Stimulated activated CD8-positive, alpha-beta memory T cell treated with anti-CD3 and anti-CD28 coated beads, Interleukin-4, amount 100 ng/mL, for 4 hours (primary cell): ENCODE results near the gene FAT1.
"Not testable (repeated sequence)": the region's sequence is repeated elsewhere in the genome, so short reads cannot be mapped to it uniquely, and the experiment has no call there.

Experiments used
- DNase-seq, 2 donors: peaks; one replicate each; pipeline ENCODE4 v3.0.0-alpha.2; 2020; ENCODE audit warnings: low read depth in 2 of 2, low spot score in 1 of 2

Gene FAT1, protein sequence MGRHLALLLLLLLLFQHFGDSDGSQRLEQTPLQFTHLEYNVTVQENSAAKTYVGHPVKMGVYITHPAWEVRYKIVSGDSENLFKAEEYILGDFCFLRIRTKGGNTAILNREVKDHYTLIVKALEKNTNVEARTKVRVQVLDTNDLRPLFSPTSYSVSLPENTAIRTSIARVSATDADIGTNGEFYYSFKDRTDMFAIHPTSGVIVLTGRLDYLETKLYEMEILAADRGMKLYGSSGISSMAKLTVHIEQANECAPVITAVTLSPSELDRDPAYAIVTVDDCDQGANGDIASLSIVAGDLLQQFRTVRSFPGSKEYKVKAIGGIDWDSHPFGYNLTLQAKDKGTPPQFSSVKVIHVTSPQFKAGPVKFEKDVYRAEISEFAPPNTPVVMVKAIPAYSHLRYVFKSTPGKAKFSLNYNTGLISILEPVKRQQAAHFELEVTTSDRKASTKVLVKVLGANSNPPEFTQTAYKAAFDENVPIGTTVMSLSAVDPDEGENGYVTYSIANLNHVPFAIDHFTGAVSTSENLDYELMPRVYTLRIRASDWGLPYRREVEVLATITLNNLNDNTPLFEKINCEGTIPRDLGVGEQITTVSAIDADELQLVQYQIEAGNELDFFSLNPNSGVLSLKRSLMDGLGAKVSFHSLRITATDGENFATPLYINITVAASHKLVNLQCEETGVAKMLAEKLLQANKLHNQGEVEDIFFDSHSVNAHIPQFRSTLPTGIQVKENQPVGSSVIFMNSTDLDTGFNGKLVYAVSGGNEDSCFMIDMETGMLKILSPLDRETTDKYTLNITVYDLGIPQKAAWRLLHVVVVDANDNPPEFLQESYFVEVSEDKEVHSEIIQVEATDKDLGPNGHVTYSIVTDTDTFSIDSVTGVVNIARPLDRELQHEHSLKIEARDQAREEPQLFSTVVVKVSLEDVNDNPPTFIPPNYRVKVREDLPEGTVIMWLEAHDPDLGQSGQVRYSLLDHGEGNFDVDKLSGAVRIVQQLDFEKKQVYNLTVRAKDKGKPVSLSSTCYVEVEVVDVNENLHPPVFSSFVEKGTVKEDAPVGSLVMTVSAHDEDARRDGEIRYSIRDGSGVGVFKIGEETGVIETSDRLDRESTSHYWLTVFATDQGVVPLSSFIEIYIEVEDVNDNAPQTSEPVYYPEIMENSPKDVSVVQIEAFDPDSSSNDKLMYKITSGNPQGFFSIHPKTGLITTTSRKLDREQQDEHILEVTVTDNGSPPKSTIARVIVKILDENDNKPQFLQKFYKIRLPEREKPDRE (N-terminal part only)

GRCh38 chr4:186723292-186724057 lies at the start of gene FAT1:
FAT1 (minus strand) TSS chr4:186723856; CDS start chr4:186709827, 14,029 bp downstream.
- DNase-seq, result no peak

- DNase-seq, result no peak
These were observed 49.4 kb upstream of the FAT1 start for GRCh38 chr4:186772936-186773487.

DNA sequence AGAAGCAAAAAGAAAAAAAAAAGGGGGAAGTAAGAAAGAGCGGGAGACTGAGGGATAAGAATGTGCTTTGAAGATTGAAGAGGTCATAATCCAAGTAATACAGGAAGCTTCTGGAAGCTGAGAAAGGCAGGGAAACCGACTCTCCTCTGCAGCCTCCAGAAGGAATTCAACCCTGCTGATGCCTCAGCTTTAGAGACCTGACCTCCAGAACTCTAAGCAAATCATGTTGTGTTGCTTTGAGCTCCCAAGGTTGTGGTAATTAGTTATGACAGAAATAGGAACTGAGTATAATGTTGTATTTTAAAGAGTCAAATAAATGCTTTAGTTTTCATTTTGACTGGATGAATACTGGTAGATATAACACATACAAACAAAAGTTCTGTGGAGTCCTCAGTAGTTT lies 48.0 kb upstream of the FAT1 start:
- DNase-seq, result no peak

- DNase-seq, result no peak
These were observed 47.0 kb upstream of the FAT1 start for GRCh38 chr4:186770481-186771175.

- no peak for DNase-seq
These were observed 44.1 kb upstream of the FAT1 start for GRCh38 chr4:186767794-186768193.

GRCh38 chr4:186765673-186766546 lies 42.3 kb upstream of the FAT1 start:
- DNase-seq, result no peak

DNA sequence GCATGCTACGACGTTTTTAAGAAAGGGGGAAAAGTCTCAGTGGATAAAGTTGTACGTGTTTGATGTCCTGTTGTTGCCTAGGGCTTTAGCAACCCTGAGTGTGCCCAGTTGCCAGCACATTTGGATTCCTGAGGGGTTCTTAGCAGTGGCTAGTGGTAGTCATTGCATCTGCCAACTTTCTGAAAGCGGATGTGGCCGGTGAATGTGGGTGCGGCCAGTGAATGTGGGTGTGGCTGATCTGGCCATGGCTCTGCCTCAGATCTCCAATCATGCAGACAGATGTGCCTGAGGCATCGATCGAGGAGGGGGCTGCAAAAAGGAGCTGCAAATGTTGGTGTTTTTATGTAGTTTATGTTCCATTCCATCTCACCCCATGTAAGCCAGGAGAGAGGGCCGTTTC lies 41.5 kb upstream of the FAT1 start:
- no peak for DNase-seq

- no peak for DNase-seq
These were observed 40.8 kb upstream of the FAT1 start for GRCh38 chr4:186764457-186764856.

GRCh38 chr4:186762865-186763264 lies 39.2 kb upstream of the FAT1 start:
- no peak for DNase-seq

DNA sequence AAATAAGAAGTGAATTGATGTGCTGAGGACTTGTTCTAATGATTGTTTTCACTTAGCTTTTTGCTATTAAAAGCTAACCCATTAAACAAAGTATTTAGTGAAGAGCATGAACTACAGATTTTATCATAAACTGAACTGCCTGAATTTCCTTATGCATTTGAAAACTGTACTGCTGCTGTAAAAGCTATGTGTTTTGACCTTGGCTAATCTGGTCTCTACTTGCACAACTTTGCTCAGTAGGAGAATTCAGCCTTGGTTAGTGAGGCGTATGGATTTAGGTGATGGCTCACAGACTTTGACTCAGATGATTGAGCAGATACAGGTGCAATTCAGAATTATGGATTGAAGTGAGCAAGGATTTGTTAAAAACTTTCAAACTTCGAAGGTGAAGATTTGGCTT lies 38.7 kb upstream of the FAT1 start:
- no peak for DNase-seq

GRCh38 chr4:186761956-186762355 lies 38.3 kb upstream of the FAT1 start:
- not testable (repeated sequence) for DNase-seq

DNA sequence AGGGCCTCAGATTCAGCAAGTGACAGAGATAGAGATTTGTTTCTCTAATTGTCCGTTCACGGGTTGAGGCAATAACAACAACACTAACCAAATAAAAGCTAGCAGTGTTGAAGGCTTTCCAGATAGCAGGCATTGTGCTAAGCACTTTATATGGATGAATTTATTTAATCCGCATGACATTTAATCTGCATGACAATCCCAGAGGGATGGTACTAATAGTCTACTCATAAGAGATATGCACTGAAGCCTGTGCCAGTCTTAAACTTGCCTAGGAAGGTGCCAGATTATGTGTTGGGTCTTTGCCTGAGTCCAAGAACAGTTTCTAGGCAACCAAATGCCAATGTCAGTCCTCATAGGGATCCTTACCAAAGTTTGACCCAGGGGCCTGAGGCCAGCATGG lies 37.7 kb upstream of the FAT1 start:
- no peak for DNase-seq

DNA sequence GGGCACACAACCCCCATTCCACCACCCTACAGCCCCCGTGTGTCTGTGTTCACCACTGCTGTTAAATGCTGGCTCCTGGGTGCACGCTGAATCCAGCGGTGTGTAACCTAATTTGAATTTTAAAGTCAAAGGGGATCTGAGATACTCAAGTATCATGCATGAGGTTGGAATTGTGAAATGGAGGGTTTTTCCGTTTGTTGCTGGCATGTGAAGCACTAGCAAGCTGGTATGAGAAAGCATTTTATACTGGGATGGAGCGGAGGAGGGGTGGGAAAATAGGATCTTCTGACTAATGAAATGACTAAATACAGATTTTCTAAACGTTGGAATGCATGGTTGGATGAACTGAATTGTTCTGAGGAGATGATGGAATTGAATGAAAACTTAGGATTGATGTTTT lies 36.9 kb upstream of the FAT1 start:
- no peak for DNase-seq

GRCh38 chr4:186759990-186760389 lies 36.3 kb upstream of the FAT1 start:
- DNase-seq, result no peak

DNA sequence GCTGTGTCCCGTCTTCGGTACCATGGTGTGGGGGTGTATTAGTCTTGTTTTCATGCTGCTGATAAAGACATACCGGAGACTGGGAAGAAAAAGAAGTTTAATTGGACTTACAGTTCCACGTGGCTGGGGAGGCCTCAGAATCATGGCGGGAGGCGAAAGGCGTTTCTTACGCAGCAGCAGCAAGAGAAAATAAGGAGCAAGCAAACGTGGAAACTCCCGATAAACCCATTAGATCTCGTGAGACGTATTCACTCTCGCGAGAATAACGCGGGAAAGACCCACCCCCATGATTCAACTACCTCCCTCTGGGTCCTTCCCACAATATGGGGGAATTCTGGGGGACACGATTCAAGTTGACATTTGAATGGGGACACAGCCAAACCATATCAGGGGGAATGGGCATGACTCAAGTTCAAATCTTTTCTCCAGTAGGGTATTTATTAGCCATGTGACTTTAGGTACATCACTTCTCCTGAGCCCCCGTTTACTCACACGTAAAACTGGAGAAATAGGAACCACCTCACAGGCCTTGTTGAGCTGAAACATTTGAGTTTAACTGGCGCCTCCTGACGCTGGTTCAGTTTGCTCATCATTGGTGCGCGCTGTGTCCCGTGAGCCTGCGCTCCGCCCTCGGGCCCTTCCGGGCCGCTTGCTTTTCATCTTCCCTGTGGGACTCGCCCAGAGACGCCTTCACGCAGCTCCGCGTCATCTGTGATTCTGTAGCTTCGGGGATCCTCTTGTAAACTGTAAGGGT lies 35.5 kb upstream of the FAT1 start:
- no peak for DNase-seq

GRCh38 chr4:186757696-186758355 lies 34.2 kb upstream of the FAT1 start:
- no peak for DNase-seq

- not testable (repeated sequence) for DNase-seq
These were observed 32.9 kb upstream of the FAT1 start for GRCh38 chr4:186756550-186756949.
